Measurements from ENCODE around the gene UTS2B.

The UTS2B gene

DNA sequence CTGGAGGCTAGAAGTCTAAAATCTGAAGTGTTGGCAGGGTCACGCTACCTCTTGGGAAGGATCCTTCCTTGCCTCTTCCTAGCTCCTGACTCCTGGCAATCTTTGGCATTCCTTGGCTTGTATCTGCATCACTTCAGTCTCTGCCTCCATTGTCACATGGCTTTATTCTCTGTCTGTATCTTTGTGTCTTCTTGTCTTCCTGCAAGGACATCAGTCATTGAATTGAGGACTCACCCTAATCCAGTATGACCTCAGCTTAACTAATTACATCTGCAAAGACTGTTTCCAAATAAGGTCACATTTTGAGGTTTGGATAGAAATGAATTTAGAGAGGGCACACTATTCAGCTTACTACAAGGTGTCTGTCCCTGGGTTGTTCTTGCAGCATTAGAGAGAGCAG is 31.1 kb upstream of the UTS2B start:
- no peaks in the 10 kb centered on the region for H3K36me3 ChIP-seq (ENCODE audit: insufficient read depth, low read length)
- no peaks in the 10 kb centered on the region for H3K27me3 ChIP-seq (ENCODE audit: insufficient read depth, low read length, poor library complexity)
- H3K4me3 ChIP-seq (ENCODE audit: low read depth in 1 of 2, low read length in 2 of 2), result no peak overlapping the region
- no peak overlapping the region for H3K4me2 ChIP-seq (ENCODE audit: insufficient read depth, low read length)
- no peaks in the 10 kb centered on the region for H4K20me1 ChIP-seq (ENCODE audit: insufficient read depth, low read length)
- TF ChIP-seq, protein P1, sequence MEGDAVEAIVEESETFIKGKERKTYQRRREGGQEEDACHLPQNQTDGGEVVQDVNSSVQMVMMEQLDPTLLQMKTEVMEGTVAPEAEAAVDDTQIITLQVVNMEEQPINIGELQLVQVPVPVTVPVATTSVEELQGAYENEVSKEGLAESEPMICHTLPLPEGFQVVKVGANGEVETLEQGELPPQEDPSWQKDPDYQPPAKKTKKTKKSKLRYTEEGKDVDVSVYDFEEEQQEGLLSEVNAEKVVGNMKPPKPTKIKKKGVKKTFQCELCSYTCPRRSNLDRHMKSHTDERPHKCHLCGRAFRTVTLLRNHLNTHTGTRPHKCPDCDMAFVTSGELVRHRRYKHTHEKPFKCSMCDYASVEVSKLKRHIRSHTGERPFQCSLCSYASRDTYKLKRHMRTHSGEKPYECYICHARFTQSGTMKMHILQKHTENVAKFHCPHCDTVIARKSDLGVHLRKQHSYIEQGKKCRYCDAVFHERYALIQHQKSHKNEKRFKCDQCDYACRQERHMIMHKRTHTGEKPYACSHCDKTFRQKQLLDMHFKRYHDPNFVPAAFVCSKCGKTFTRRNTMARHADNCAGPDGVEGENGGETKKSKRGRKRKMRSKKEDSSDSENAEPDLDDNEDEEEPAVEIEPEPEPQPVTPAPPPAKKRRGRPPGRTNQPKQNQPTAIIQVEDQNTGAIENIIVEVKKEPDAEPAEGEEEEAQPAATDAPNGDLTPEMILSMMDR (IDR thresholded peaks at IDR 0.05; ENCODE audit: borderline replicate concordance, extremely low read depth, low read length, poor library complexity, severe bottlenecking), result no peak
- no peak for TF ChIP-seq EZH2 (IDR thresholded peaks at IDR 0.05; ENCODE audit: borderline replicate concordance, low read depth, low read length, severe bottlenecking)
- no peak overlapping the region for H3K9ac ChIP-seq (ENCODE audit: low read depth, low read length)
- no peaks in the 10 kb centered on the region for H3K79me2 ChIP-seq (ENCODE audit: insufficient read depth, low read length)
- no peaks in the 10 kb centered on the region for H3K4me1 ChIP-seq (ENCODE audit: insufficient read depth, low read length)
- H2AFZ ChIP-seq (ENCODE audit: low read depth, low read length), result no peak overlapping the region
- ATAC-seq (ENCODE audit: insufficient read depth, low read depth) (no peak), DNase-seq (no peak)
- H3K9me3 ChIP-seq (ENCODE audit: insufficient read depth, low read length, severe bottlenecking), result no peaks in the 10 kb centered on the region
- no peak overlapping the region for H3K27ac ChIP-seq (ENCODE audit: low read length)

GRCh38 chr3:191360620-191361019 is 30.3 kb upstream of the UTS2B start:
- Histone ChIP-seq H3K27me3 (ENCODE audit: insufficient read depth, low read length, poor library complexity) (no peaks in the 10 kb centered on the region), H3K79me2 (ENCODE audit: insufficient read depth, low read length) (no peaks in the 10 kb centered on the region), H3K4me3 (ENCODE audit: low read depth in 1 of 2, low read length in 2 of 2) (no peak overlapping the region), H3K9ac (ENCODE audit: low read depth, low read length) (no peak overlapping the region), H3K4me1 (ENCODE audit: insufficient read depth, low read length) (no peaks in the 10 kb centered on the region), H3K27ac (ENCODE audit: low read length) (no peak overlapping the region), H3K36me3 (ENCODE audit: insufficient read depth, low read length) (no peaks in the 10 kb centered on the region), H3K4me2 (ENCODE audit: insufficient read depth, low read length) (no peak overlapping the region), H2AFZ (ENCODE audit: low read depth, low read length) (no peak overlapping the region), H4K20me1 (ENCODE audit: insufficient read depth, low read length) (no peaks in the 10 kb centered on the region), H3K9me3 (ENCODE audit: insufficient read depth, low read length, severe bottlenecking) (no peaks in the 10 kb centered on the region)
- TF ChIP-seq, protein P1 (IDR thresholded peaks at IDR 0.05; ENCODE audit: borderline replicate concordance, extremely low read depth, low read length, poor library complexity, severe bottlenecking), result no peak
- TF ChIP-seq EZH2 (IDR thresholded peaks at IDR 0.05; ENCODE audit: borderline replicate concordance, low read depth, low read length, severe bottlenecking), result no peak
- ATAC-seq (ENCODE audit: insufficient read depth, low read depth) (no peak), DNase-seq (no peak)

DNA sequence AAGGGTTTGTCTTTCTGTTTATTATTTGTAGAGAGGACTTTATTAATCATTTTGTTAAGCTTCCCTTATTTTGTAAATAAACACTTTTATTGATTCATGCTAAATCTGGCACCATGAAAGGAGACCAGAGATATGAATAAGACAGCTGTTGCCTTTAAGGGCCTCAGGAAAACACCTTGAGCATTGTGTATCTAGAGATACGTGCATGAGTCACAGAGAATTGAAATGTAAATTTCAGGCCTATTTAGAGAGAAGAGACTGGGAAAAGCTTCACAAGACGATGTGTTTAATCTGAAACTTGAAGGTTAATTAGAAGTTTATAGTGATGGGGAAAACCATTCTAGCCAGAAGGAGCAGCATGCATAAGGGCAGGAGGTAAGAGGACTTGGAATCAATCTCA is 28.6 kb upstream of the UTS2B start:
- Histone ChIP-seq H3K4me2 (ENCODE audit: insufficient read depth, low read length) (no peak overlapping the region), H3K79me2 (ENCODE audit: insufficient read depth, low read length) (no peaks in the 10 kb centered on the region), H3K36me3 (ENCODE audit: insufficient read depth, low read length) (no peaks in the 10 kb centered on the region), H3K9ac (ENCODE audit: low read depth, low read length) (no peak overlapping the region), H3K27ac (ENCODE audit: low read length) (no peak overlapping the region), H2AFZ (ENCODE audit: low read depth, low read length) (no peak overlapping the region), H3K4me1 (ENCODE audit: insufficient read depth, low read length) (no peaks in the 10 kb centered on the region), H3K27me3 (ENCODE audit: insufficient read depth, low read length, poor library complexity) (no peaks in the 10 kb centered on the region), H4K20me1 (ENCODE audit: insufficient read depth, low read length) (no peaks in the 10 kb centered on the region), H3K9me3 (ENCODE audit: insufficient read depth, low read length, severe bottlenecking) (no peaks in the 10 kb centered on the region), H3K4me3 (ENCODE audit: low read depth in 1 of 2, low read length in 2 of 2) (no peak overlapping the region)
- TF ChIP-seq EZH2 (IDR thresholded peaks at IDR 0.05; ENCODE audit: borderline replicate concordance, low read depth, low read length, severe bottlenecking), result no peak
- TF ChIP-seq, protein P1 (IDR thresholded peaks at IDR 0.05; ENCODE audit: borderline replicate concordance, extremely low read depth, low read length, poor library complexity, severe bottlenecking), result no peak
- ATAC-seq (ENCODE audit: insufficient read depth, low read depth) (no peak), DNase-seq (no peak)

DNA sequence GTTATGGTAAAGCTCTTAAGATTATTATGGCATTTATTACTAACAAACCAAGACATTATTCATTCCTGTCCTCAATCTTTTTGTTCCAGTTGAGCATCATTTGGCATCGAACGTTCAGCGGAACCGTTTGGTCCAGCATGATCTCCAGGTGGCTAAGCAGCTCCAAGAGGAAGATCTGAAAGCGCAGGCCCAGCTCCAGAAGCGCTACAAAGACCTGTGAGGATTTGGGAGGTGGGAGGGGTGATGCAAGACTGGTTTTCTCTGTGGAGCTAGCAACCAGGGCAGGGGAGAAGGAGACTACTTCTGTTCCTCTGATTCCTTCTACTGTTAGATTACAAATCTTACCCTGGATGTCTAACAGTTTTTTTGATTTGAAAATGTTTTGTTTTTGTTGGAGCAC is 27.6 kb upstream of the UTS2B start:
- no peak for TF ChIP-seq EZH2 (IDR thresholded peaks at IDR 0.05; ENCODE audit: borderline replicate concordance, low read depth, low read length, severe bottlenecking)
- TF ChIP-seq, protein P1 (IDR thresholded peaks at IDR 0.05; ENCODE audit: borderline replicate concordance, extremely low read depth, low read length, poor library complexity, severe bottlenecking), result no peak
- H3K4me3 ChIP-seq (ENCODE audit: low read depth in 1 of 2, low read length in 2 of 2), result no peak overlapping the region
- no peaks in the 10 kb centered on the region for H4K20me1 ChIP-seq (ENCODE audit: insufficient read depth, low read length)
- H2AFZ ChIP-seq (ENCODE audit: low read depth, low read length), result no peak overlapping the region
- H3K27me3 ChIP-seq (ENCODE audit: insufficient read depth, low read length, poor library complexity), result no peaks in the 10 kb centered on the region
- H3K4me1 ChIP-seq (ENCODE audit: insufficient read depth, low read length), result no peaks in the 10 kb centered on the region
- DNase-seq (no peak), ATAC-seq (ENCODE audit: insufficient read depth, low read depth) (no peak)
- H3K36me3 ChIP-seq (ENCODE audit: insufficient read depth, low read length), result no peaks in the 10 kb centered on the region
- H3K4me2 ChIP-seq (ENCODE audit: insufficient read depth, low read length), result no peak overlapping the region
- H3K27ac ChIP-seq (ENCODE audit: low read length), result no peak overlapping the region
- no peaks in the 10 kb centered on the region for H3K79me2 ChIP-seq (ENCODE audit: insufficient read depth, low read length)
- H3K9ac ChIP-seq (ENCODE audit: low read depth, low read length), result no peak overlapping the region
- no peaks in the 10 kb centered on the region for H3K9me3 ChIP-seq (ENCODE audit: insufficient read depth, low read length, severe bottlenecking)

Data from DND-41 (cell line).